SU-DHL-6 (cell line): Measurements from ENCODE around the gene SLC27A1.

ENCODE experiments used
- CTCF ChIP-seq: fragments of 200-600 bp; sonication (generic); IDR thresholded peaks from one replicate; pipeline ENCODE4 v1.5.1; 2017; ENCODE audit warnings: antibody characterized with exemption, mild to moderate bottlenecking, low read length, moderate library complexity; ENCODE audit not compliant: insufficient read depth, poor library complexity, severe bottlenecking
- EZH2phosphoT487 ChIP-seq: fragments of 200-600 bp; sonication (generic), shearing (Covaris generic); conservative IDR thresholded peaks from 2 replicates; pipeline ENCODE4 v1.6.1; 2018; ENCODE audit warnings: mild to moderate bottlenecking, antibody characterized with exemption, low read length, moderate library complexity, mixed read lengths

- TF ChIP-seq CTCF: no peak
- TF ChIP-seq EZH2phosphoT487: no peak
Measured at GRCh38 chr19:17510220-17510993, 40.1 kb downstream of the SLC27A1 start.
